Suprapubic skin (tissue), 4 donors: Measurements from ENCODE around the gene CELF5. TPM values are rescaled to one million over a fixed set of nuclear protein-coding genes. Genes with fewer than 3 reads are reported as not detected.
"Not testable (repeated sequence)": the region's sequence is repeated elsewhere in the genome, so short reads cannot be mapped to it uniquely, and the experiment has no call there.

Source experiments
- DNase-seq, 2 donors: peaks; one replicate each; pipeline ENCODE4 v3.0.0-alpha.2; 2019; ENCODE audit warnings: low spot score in 2 of 2
- H3K27ac ChIP-seq: fragments of 200-600 bp; sonication (generic); one replicate; pipeline ENCODE4 v1.5.1; 2019
- H3K27me3 ChIP-seq: fragments of 200-600 bp; sonication (generic); one replicate; pipeline ENCODE4 v1.5.1; 2019
- H3K36me3 ChIP-seq: fragments of 200-600 bp; sonication (generic); one replicate; pipeline ENCODE4 v1.5.1; 2019
- H3K4me1 ChIP-seq: fragments of 200-600 bp; sonication (generic); one replicate; pipeline ENCODE4 v1.5.1; 2019
- H3K4me3 ChIP-seq: fragments of 200-600 bp; sonication (generic); one replicate; pipeline ENCODE4 v1.5.1; 2019; ENCODE audit warnings: mild to moderate bottlenecking
- H3K9me3 ChIP-seq: fragments of 200-600 bp; sonication (generic); one replicate; pipeline ENCODE4 v1.5.1; 2019
- CTCF ChIP-seq, 2 donors: fragments of 200-600 bp in 1 of 2; fragments of 450-650 bp in 1 of 2; sonication (generic) in 1 of 2; IDR thresholded peaks; one replicate each; pipeline ENCODE4 v1.5.1; 2016 to 2019; ENCODE audit warnings: antibody characterized with exemption in 2 of 2, mild to moderate bottlenecking in 1 of 2, moderate library complexity in 1 of 2
- EP300 ChIP-seq: sonication (generic); formaldehyde crosslinking; IDR thresholded peaks from one replicate; pipeline ENCODE4 v1.6.1; 2017; ENCODE audit warnings: antibody characterized with exemption
- POLR2A ChIP-seq, 2 donors: fragments of 450-650 bp; IDR thresholded peaks; one replicate each; pipeline ENCODE4 v1.6.1; 2017; ENCODE audit warnings: antibody characterized with exemption in 2 of 2, mild to moderate bottlenecking in 2 of 2, moderate library complexity in 2 of 2
- POLR2AphosphoS5 ChIP-seq, 3 donors: sonication (generic); formaldehyde crosslinking; IDR thresholded peaks; one replicate each; pipeline ENCODE4 v1.6.1; 2017; ENCODE audit warnings: antibody characterized with exemption in 3 of 3
- WGBS: methylation state at CpG from one replicate; pipeline ENCODE4 v1.1.5; 2018; 5-methylcytosine and 5-hydroxymethylcytosine counted together
- total RNA-seq, 4 donors: library from RNA; depleted of rRNA; stranded (reverse); fragments of >200 nt; gene quantifications; one replicate each; pipeline ENCODE4 v1.1.0, GENCODE V29; 2016

CELF5 gene
- total RNA-seq, 4 donors from 2014 or later: 0.17 to 0.87 (median 0.64) TPM; not detected in 1

- no peaks in the 10 kb centered on the region for H3K36me3 ChIP-seq
- no peaks in the 10 kb centered on the region for H3K4me1 ChIP-seq
- H3K9me3 ChIP-seq: no peaks in the 10 kb centered on the region
- H3K4me3 ChIP-seq: no peak overlapping the region
- H3K27ac ChIP-seq: no peak overlapping the region
- H3K27me3 ChIP-seq: peaks cover 83% of the 10 kb centered on the region
- TF ChIP-seq CTCF (IDR thresholded peaks at IDR 0.05) (no peak), EP300 (no peak), POLR2AphosphoS5 (IDR thresholded peaks at IDR 0.05) (no peak), POLR2A (IDR thresholded peaks at IDR 0.05) (no peak)
- no peak for DNase-seq
- WGBS: 90% methylated on average over 20 of the region's 20 CpGs
Observed at GRCh38 chr19:3294080-3294850, 69.8 kb downstream of the CELF5 start.

GRCh38 chr19:3295581-3295980 lies 71.1 kb downstream of the CELF5 start:
- no peak for TF ChIP-seq CTCF (IDR thresholded peaks at IDR 0.05)
- no peak for TF ChIP-seq EP300
- TF ChIP-seq POLR2AphosphoS5 (IDR thresholded peaks at IDR 0.05): no peak
- Histone ChIP-seq H3K27me3 (peaks cover 88% of the 10 kb centered on the region), H3K9me3 (no peaks in the 10 kb centered on the region), H3K4me3 (no peak overlapping the region), H3K4me1 (no peaks in the 10 kb centered on the region), H3K36me3 (no peaks in the 10 kb centered on the region), H3K27ac (no peak overlapping the region)
- DNase-seq: no peak
- WGBS: 77% methylated on average over 14 of the region's 14 CpGs

GRCh38 chr19:3296034-3296433 lies 71.6 kb downstream of the CELF5 start:
- DNase-seq: no peak

GRCh38 chr19:3296446-3296845 lies 72.0 kb downstream of the CELF5 start:
- H3K9me3 ChIP-seq: no peaks in the 10 kb centered on the region
- H3K4me3 ChIP-seq: no peak overlapping the region
- no peaks in the 10 kb centered on the region for H3K4me1 ChIP-seq
- no peak for DNase-seq
- no peak overlapping the region for H3K27ac ChIP-seq
- no peaks in the 10 kb centered on the region for H3K36me3 ChIP-seq
- TF ChIP-seq EP300 (no peak), POLR2AphosphoS5 (IDR thresholded peaks at IDR 0.05) (no peak)
- WGBS: 73% methylated on average over 19 of the region's 19 CpGs
- H3K27me3 ChIP-seq: peaks cover 81% of the 10 kb centered on the region

More at GRCh38 chr19:3296034-3296433, 71.6 kb downstream of the CELF5 start:
- Histone ChIP-seq H3K27ac (no peak overlapping the region), H3K36me3 (no peaks in the 10 kb centered on the region), H3K4me1 (no peaks in the 10 kb centered on the region), H3K27me3 (peaks cover 84% of the 10 kb centered on the region), H3K4me3 (no peak overlapping the region), H3K9me3 (no peaks in the 10 kb centered on the region)
- no peak for TF ChIP-seq CTCF (IDR thresholded peaks at IDR 0.05)
- no peak for TF ChIP-seq EP300
- TF ChIP-seq POLR2A (IDR thresholded peaks at IDR 0.05): no peak
- TF ChIP-seq POLR2AphosphoS5 (IDR thresholded peaks at IDR 0.05): no peak
- WGBS: 54% methylated on average over 9 of the region's 9 CpGs

- no peak overlapping the region for H3K27ac ChIP-seq
- no peak for DNase-seq
- TF ChIP-seq CTCF (IDR thresholded peaks at IDR 0.05) (no peak), POLR2AphosphoS5 (IDR thresholded peaks at IDR 0.05) (no peak), EP300 (no peak), POLR2A (IDR thresholded peaks at IDR 0.05) (no peak)
- no peaks in the 10 kb centered on the region for H3K36me3 ChIP-seq
- WGBS: 88% methylated on average over 6 of the region's 6 CpGs
- H3K9me3 ChIP-seq: peaks cover 6% of the 10 kb centered on the region
- H3K4me3 ChIP-seq: no peak overlapping the region
- H3K4me1 ChIP-seq: no peaks in the 10 kb centered on the region
- H3K27me3 ChIP-seq: peaks cover 79% of the 10 kb centered on the region
Observed at GRCh38 chr19:3298853-3299449, 74.5 kb downstream of the CELF5 start.

- not testable (repeated sequence) for DNase-seq, H3K9me3 ChIP-seq, H3K36me3 ChIP-seq, H3K27ac ChIP-seq, H3K4me3 ChIP-seq
- WGBS: 49% methylated on average over 8 of the region's 8 CpGs
- peaks cover 63% of the 10 kb centered on the region for H3K27me3 ChIP-seq
- H3K4me1 ChIP-seq: peaks cover 11% of the 10 kb centered on the region
Observed at GRCh38 chr19:3300566-3300965, 76.1 kb downstream of the CELF5 start.
